Measurements from ENCODE around the gene VPS36. TPM values are rescaled to one million over a fixed set of nuclear protein-coding genes. Genes with fewer than 3 reads are reported as not detected.
A peak's percentile ranks its signal among the peaks of the same experiment; 100 is the strongest.

VPS36 gene
- total and polyA plus RNA-seq, 2 of the 13 experiments (the other 11 are each of a cell fraction or from before 2014, with no cell fraction given), result 17.2 to 22.4 TPM

GRCh38 chr13:52450012-52450792, at the start of gene VPS36 (continued):
- TF ChIP-seq TFDP1 (CRISPR knock-in tag; IDR thresholded peaks at IDR 0.05; ENCODE audit: borderline replicate concordance), result peak; percentile 82; the same call in 1 of the 2 replicates
- TF ChIP-seq BCL3 (CRISPR knock-in tag; IDR thresholded peaks at IDR 0.05), result peak; percentile 93; the same call in 1 of the 2 replicates
- peak; percentile 75; the same call in 1 of the 2 replicates for TF ChIP-seq ZNF414 (CRISPR knock-in tag; IDR thresholded peaks at IDR 0.05)
- no peak for TF ChIP-seq ZSCAN29 (CRISPR knock-in tag; conservative IDR thresholded peaks at IDR 0.05)
- no peak for TF ChIP-seq KLF9 (CRISPR knock-in tag; IDR thresholded peaks at IDR 0.05; ENCODE audit: low read depth)
- peak; percentile 79 for TF ChIP-seq MTERF4 (CRISPR knock-in tag; IDR thresholded peaks at IDR 0.05)
- peak; percentile 34; the same call in 1 of the 2 replicates for TF ChIP-seq SATB2 (CRISPR knock-in tag; IDR thresholded peaks at IDR 0.05)
- peak; percentile 76 for TF ChIP-seq SAP130 (CRISPR knock-in tag; IDR thresholded peaks at IDR 0.05; ENCODE audit: low read depth)
- no peak for TF ChIP-seq ZNF382 (CRISPR knock-in tag; IDR thresholded peaks at IDR 0.05; ENCODE audit: borderline replicate concordance)
- peak; percentile 40; the same call in 1 of the 2 replicates for TF ChIP-seq E2F2 (CRISPR knock-in tag; IDR thresholded peaks at IDR 0.05; ENCODE audit: borderline replicate concordance)
- TF ChIP-seq ATRX (CRISPR knock-in tag; IDR thresholded peaks at IDR 0.05; ENCODE audit: borderline replicate concordance), result no peak
- TF ChIP-seq KIAA2018 (CRISPR knock-in tag; IDR thresholded peaks at IDR 0.05; ENCODE audit: borderline replicate concordance), result no peak
- TF ChIP-seq ZNF563 (CRISPR knock-in tag; IDR thresholded peaks at IDR 0.05), result peak; percentile 97
- TF ChIP-seq MIER3 (CRISPR knock-in tag; IDR thresholded peaks at IDR 0.05; ENCODE audit: borderline replicate concordance), result peak; percentile 36
- TF ChIP-seq HOXA3 (CRISPR knock-in tag; IDR thresholded peaks at IDR 0.05), result peak; percentile 83

Data from HepG2 (cell line).